ENCODE measurements around the gene ZNF524.
A peak's percentile ranks its signal among the peaks of the same experiment; 100 is the strongest.

Gene ZNF524

DNA sequence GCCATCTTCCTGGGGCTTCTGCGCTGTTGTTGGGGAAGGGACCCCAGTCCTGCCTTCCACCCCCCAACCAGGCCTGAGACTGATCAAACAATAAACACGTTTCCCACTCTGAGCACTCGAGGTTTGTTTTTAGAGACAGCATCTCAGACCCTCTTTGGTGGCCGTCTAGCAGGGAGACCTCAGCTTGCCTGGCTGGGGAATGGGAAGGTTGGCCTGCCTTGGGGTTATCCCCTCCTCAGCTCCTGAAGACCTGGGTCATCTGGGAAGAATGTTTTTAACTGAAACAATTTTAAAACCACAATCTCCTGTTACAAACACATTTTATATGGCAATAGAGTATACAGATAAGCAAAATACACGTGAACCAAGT lies 45.4 kb downstream of the ZNF524 start:
- no peak for DNase-seq (ENCODE audit: low read depth)
- H3K4me3 ChIP-seq (ENCODE audit: low read depth, low read length): peak overlapping the region; percentile 92; the same call in 1 of the 2 replicates
- TF ChIP-seq, protein P1, sequence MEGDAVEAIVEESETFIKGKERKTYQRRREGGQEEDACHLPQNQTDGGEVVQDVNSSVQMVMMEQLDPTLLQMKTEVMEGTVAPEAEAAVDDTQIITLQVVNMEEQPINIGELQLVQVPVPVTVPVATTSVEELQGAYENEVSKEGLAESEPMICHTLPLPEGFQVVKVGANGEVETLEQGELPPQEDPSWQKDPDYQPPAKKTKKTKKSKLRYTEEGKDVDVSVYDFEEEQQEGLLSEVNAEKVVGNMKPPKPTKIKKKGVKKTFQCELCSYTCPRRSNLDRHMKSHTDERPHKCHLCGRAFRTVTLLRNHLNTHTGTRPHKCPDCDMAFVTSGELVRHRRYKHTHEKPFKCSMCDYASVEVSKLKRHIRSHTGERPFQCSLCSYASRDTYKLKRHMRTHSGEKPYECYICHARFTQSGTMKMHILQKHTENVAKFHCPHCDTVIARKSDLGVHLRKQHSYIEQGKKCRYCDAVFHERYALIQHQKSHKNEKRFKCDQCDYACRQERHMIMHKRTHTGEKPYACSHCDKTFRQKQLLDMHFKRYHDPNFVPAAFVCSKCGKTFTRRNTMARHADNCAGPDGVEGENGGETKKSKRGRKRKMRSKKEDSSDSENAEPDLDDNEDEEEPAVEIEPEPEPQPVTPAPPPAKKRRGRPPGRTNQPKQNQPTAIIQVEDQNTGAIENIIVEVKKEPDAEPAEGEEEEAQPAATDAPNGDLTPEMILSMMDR (IDR thresholded peaks at IDR 0.05; ENCODE audit: insufficient read depth, low read depth, low read length, missing control alignments): no peak

DNA sequence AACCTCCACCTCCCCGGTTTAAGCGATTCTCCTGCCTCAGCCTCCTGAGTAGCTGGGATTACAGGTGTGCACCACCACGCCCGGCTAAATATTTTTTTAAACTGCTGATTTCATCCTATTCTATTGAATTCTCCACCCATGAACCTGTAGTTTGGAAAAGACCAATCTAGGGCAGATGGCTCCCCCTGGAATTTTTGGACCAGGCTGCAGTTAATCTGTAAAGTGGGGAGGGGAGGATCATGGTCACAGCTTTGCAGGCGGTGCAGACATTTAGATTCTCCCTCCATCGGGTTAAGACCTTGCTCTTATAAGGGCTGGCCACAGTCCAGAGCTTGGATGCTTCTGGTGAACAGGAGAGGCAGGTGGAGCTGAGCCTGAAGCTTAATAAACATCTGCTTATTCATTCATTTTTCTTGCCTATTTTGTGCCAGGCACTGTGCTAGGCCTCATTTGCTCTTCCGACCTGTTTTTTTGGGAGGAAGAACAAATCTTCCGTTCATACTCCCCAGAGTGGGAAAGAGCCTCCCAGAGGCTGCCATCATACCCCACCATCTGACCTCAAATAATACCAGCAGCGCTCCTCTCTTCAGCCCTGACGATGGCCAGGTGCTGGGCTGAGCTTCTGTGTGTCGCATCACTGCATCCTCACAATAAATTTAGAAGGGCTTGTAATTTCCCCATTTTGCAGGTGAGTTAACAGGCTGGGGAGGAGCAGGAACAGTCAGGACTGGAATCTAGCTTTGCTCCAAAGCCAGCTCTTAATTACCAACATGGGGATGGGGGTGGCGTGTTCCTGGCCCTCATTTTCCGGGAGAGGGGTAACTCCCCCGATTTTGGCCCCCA lies 47.0 kb downstream of the ZNF524 start:
- TF ChIP-seq, protein P1 (IDR thresholded peaks at IDR 0.05; ENCODE audit: insufficient read depth, low read depth, low read length, missing control alignments): no peak
- DNase-seq (ENCODE audit: low read depth): peak; percentile 46
- H3K4me3 ChIP-seq (ENCODE audit: low read depth, low read length): peak overlapping the region; percentile 80

DNA sequence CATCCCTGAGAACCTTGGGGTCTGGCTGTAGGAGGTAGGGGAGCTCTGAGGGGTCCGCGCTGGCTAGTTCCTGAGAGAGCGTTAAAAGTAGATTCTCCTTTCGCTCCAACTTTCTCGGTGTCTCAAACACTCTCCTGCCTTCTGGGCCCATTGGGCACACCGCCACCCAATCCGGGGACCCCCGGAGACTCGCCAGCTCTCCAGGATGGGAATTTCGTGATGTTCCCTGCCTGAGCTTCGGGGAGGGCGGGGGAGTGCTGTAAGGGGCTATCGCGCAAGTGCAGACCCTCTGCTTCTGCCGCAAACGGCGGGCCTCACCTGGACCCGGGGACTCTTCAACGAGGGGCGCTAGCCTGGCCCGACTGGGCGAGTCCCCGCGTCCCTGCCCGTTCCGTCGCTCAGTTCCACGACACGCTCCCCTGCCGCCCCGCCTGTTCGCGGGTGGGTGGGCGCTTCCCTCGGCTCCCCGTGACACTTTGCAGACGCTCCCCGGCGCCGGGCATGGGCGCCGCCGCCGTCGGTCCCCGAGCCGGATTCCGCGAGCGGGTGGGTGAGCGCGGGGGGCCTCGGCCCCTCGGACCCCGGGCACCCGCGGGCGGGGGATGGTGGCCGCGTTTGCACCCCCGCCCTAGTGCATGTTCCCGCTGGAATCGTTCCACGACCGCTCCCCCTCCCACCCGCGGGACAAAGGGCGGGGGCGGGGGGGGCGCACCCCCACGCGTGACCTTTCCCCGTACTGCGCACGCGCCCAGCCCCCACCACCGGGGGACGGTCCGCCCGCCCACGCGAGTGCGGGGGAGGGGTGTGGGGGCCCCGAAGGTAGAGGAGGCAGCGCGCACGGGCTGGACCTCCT lies 47.9 kb downstream of the ZNF524 start, which contains the start of gene CCDC106:
CCDC106 (plus strand) TSS at position 481 of the 853 bp plus-strand sequence. CDS start 835 bp downstream, outside the sequence.
- TF ChIP-seq, protein P1 (IDR thresholded peaks at IDR 0.05; ENCODE audit: insufficient read depth, low read depth, low read length, missing control alignments): no peak
- DNase-seq (ENCODE audit: low read depth): peak; percentile 80
- H3K4me3 ChIP-seq (ENCODE audit: low read depth, low read length): peak within 1 kb of the TSS; percentile 80

DNA sequence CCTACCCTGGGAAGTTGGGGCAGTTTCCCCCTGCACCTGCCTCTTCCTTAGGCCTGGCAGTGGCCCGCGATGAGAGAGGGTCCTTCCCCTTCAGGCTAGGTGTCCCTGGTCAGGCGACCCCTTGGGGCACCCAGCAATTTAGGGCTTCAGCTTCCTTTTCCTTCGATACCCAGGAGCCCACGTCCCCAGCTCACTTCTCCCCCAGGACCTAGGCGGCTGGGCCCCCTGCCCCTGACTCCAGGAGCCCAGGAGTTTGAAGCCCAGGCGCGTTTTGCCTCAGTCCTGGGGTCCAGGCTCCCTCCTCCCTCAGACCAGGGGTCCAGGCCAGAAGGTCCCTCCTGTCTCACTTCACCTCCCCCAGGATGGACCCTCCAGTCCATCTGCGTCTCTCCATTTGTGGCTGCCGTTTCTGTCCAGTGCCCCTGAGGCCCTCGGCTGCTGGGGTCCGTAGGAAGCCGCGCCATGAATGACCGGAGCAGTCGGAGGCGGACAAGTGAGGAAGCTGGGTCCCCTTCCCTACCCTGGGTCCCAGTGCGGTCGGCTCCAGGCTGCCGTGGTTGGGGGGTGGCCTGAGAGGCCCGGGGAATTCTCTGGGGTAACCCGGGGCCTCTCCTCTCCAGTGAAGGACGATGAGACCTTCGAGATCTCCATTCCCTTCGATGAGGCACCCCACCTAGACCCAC lies 48.6 kb downstream of the ZNF524 start:
- TF ChIP-seq, protein P1 (IDR thresholded peaks at IDR 0.05; ENCODE audit: insufficient read depth, low read depth, low read length, missing control alignments): no peak
- peak overlapping the region; percentile 80 for H3K4me3 ChIP-seq (ENCODE audit: low read depth, low read length)
- no peak for DNase-seq (ENCODE audit: low read depth)

DNA sequence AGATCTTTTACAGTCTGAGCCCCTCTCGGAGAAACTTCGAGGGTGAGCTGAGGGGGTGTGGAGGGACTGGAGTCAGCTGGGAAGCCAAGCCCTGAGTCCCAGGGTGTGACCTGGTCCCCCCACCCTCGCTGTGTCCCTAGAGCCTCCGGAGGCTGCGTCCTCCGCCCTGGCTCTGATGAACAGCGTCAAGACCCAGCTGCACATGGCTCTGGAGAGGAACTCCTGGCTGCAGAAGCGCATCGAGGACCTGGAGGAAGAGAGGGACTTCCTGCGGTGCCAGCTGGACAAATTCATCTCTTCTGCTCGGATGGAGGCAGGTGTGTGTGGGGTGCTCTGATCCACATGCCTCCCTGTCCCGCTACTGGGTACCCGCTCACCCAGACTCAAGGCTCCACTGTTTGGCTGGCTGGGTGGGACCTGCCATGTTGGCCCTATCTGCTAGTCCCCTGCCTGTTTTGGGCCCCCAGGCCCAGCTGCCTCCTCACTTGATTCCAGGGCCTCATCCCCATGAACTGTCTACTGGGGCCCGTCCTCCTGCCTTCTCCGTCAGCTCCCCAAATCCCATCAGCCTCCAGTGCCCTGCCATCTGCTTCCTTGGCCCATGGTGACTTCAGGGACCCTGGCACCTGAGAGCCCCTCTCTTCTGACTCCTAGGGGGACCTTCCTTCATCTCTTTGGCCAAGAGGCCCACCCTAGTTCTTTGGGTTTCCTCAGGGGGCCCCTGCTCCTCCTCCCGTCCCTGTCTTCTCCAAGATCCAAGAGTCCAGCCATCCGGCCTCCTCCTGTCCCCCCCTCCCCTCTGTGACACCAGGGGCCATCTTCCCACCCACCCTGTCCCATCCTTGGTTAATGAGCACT lies 49.4 kb downstream of the ZNF524 start:
- H3K4me3 ChIP-seq (ENCODE audit: low read depth, low read length): peak overlapping the region; percentile 80
- DNase-seq (ENCODE audit: low read depth): no peak
- TF ChIP-seq, protein P1 (IDR thresholded peaks at IDR 0.05; ENCODE audit: insufficient read depth, low read depth, low read length, missing control alignments): no peak

DNA sequence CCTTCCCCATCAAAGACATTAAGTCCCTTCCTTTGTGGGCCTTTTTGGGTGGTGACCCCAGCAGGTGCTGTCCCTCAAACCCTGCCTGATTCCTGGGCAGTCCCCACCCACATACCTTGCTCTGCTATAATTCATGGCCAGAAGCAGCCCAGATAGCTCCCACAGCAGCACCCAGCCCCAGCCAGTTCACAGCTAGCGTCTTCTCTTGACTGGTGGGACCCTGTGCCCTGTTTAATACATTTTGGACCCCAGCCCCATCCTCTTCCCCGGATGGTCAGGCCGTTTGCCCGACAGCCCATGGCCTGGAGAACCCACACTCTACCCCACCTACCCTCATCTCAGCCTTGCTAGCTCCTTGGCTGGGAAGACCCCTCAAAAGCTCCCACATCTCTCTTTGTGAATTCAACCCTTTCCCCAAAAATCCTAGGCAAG lies 50.1 kb downstream of the ZNF524 start:
- no peak for DNase-seq (ENCODE audit: low read depth)
- TF ChIP-seq, protein P1 (IDR thresholded peaks at IDR 0.05; ENCODE audit: insufficient read depth, low read depth, low read length, missing control alignments): no peak
- H3K4me3 ChIP-seq (ENCODE audit: low read depth, low read length): no peak overlapping the region

Measured in GM12865 (cell line).